Astrocyte (in vitro differentiated cells and primary cell): Measurements from ENCODE around the gene FKBP7. TPM values are rescaled to one million over a fixed set of nuclear protein-coding genes. Genes with fewer than 3 reads are reported as not detected.

Experiments
- DNase-seq: peaks from one replicate; pipeline ENCODE4 v3.0.0-alpha.2; 2010; ENCODE audit warnings: low read depth
- FAIRE-seq: peaks from 2 replicates; lab custom pipeline; 2011; peaks lifted over from hg19 to GRCh38; lab: Jason Lieb, UNC
- H2AFZ ChIP-seq: 2 replicates; pipeline ENCODE4 v1.6.0; 2012; ENCODE audit warnings: low read depth, low read length, inconsistent platforms
- H3K27ac ChIP-seq: 2 replicates; pipeline ENCODE4 v1.5.1; 2011; ENCODE audit warnings: low read depth, low read length, inconsistent platforms
- H3K27me3 ChIP-seq: 2 replicates; pipeline ENCODE4 v1.6.0; 2011; ENCODE audit warnings: low read length, inconsistent platforms; ENCODE audit not compliant: insufficient read depth
- H3K36me3 ChIP-seq: 2 replicates; pipeline ENCODE4 v1.5.1; 2011; ENCODE audit warnings: low read length, inconsistent platforms; ENCODE audit not compliant: insufficient read depth
- H3K4me1 ChIP-seq: 2 replicates; pipeline ENCODE4 v1.5.1; 2011; ENCODE audit warnings: low read length, inconsistent platforms; ENCODE audit not compliant: insufficient read depth
- H3K4me2 ChIP-seq: 2 replicates; pipeline ENCODE4 v1.6.0; 2012; ENCODE audit warnings: low read length, inconsistent platforms
- H3K4me3 ChIP-seq: 2 replicates; pipeline ENCODE4 v1.5.1; 2011; ENCODE audit warnings: low read depth, mild to moderate bottlenecking, low read length, inconsistent platforms; ENCODE audit not compliant: insufficient read depth
- H3K79me2 ChIP-seq: 2 replicates; pipeline ENCODE4 v1.6.0; 2012; ENCODE audit warnings: mild to moderate bottlenecking, low read length, inconsistent platforms; ENCODE audit not compliant: insufficient read depth
- H3K9ac ChIP-seq: 2 replicates; pipeline ENCODE4 v1.6.0; 2012; ENCODE audit warnings: mild to moderate bottlenecking, low read length, inconsistent platforms
- H3K9me3 ChIP-seq: 2 replicates; pipeline ENCODE4 v1.5.1; 2012; ENCODE audit warnings: low read depth, mild to moderate bottlenecking, low read length, inconsistent platforms; ENCODE audit not compliant: insufficient read depth
- H4K20me1 ChIP-seq: 2 replicates; pipeline ENCODE4 v1.6.0; 2012; ENCODE audit warnings: low read length, inconsistent platforms; ENCODE audit not compliant: insufficient read depth
- H3K27ac Mint-ChIP-seq: one replicate; pipeline ENCODE4 v1.8.0; 2021; ENCODE audit warnings: mild to moderate bottlenecking, mixed read lengths; ENCODE audit not compliant: unreplicated experiment
- H3K27me3 Mint-ChIP-seq: one replicate; pipeline ENCODE4 v1.8.0; 2021; ENCODE audit warnings: low read depth, mixed read lengths; ENCODE audit not compliant: unreplicated experiment
- H3K36me3 Mint-ChIP-seq: one replicate; pipeline ENCODE4 v1.8.0; 2021; ENCODE audit warnings: low read depth, mixed read lengths; ENCODE audit not compliant: unreplicated experiment
- H3K4me1 Mint-ChIP-seq: one replicate; pipeline ENCODE4 v1.8.0; 2021; ENCODE audit warnings: low read depth, mixed read lengths; ENCODE audit not compliant: unreplicated experiment
- H3K4me3 Mint-ChIP-seq: one replicate; pipeline ENCODE4 v1.8.0; 2021; ENCODE audit warnings: mild to moderate bottlenecking, moderate library complexity, mixed read lengths; ENCODE audit not compliant: unreplicated experiment
- H3K9me3 Mint-ChIP-seq: one replicate; pipeline ENCODE4 v1.8.0; 2021; ENCODE audit warnings: mild to moderate bottlenecking, mixed read lengths; ENCODE audit not compliant: unreplicated experiment
- CTCF ChIP-seq: IDR thresholded peaks from 2 replicates; pipeline ENCODE4 v1.5.1; 2011; ENCODE audit warnings: low read depth, mild to moderate bottlenecking, inconsistent platforms, low read length, moderate library complexity; ENCODE audit not compliant: insufficient read depth
- EZH2 ChIP-seq: IDR thresholded peaks from 2 replicates; pipeline ENCODE4 v1.6.1; 2012; ENCODE audit warnings: mild to moderate bottlenecking, low read length, inconsistent platforms; ENCODE audit not compliant: insufficient read depth
- total RNA-seq: library from RNA; stranded (reverse); gene quantifications from 2 replicates; pipeline ENCODE4 v1.2.1, GENCODE V29; 2021

FKBP7 gene
- total RNA-seq, 1 donor from 2014 or later: 45.1 TPM

GRCh38 chr2:178457390-178457886 is 21.0 kb downstream of the FKBP7 start:
- TF ChIP-seq EZH2 (no peak), CTCF (no peak)
- Mint-ChIP-seq H3K4me3 (no peak overlapping the region), H3K27ac (peak overlapping the region; percentile 99), H3K9me3 (no peaks in the 10 kb centered on the region), H3K4me1 (peaks cover 16% of the 10 kb centered on the region), H3K27me3 (no peaks in the 10 kb centered on the region), H3K36me3 (no peaks in the 10 kb centered on the region)
- Histone ChIP-seq H3K4me1 (peaks cover 3% of the 10 kb centered on the region), H2AFZ (no peak overlapping the region), H3K36me3 (no peaks in the 10 kb centered on the region), H3K9ac (no peak overlapping the region), H3K4me3 (no peak overlapping the region), H4K20me1 (no peaks in the 10 kb centered on the region), H3K79me2 (no peaks in the 10 kb centered on the region), H3K9me3 (no peaks in the 10 kb centered on the region), H3K4me2 (no peak overlapping the region), H3K27me3 (no peaks in the 10 kb centered on the region), H3K27ac (no peak overlapping the region)
- FAIRE-seq (no peak), DNase-seq (no peak)

- H3K4me1 ChIP-seq: peaks cover 10% of the 10 kb centered on the region
- TF ChIP-seq CTCF: no peak
- TF ChIP-seq EZH2: no peak
- H3K9me3 ChIP-seq: no peaks in the 10 kb centered on the region
- Mint-ChIP-seq H3K4me1 (peaks cover 20% of the 10 kb centered on the region), H3K27ac (peak overlapping the region; percentile 99), H3K27me3 (no peaks in the 10 kb centered on the region), H3K36me3 (no peaks in the 10 kb centered on the region), H3K9me3 (no peaks in the 10 kb centered on the region), H3K4me3 (no peak overlapping the region)
- H3K4me2 ChIP-seq: no peak overlapping the region
- H3K27me3 ChIP-seq: no peaks in the 10 kb centered on the region
- peaks cover under 1% of the 10 kb centered on the region for H3K79me2 ChIP-seq
- DNase-seq: peak; percentile 79
- no peaks in the 10 kb centered on the region for H3K36me3 ChIP-seq
- no peak overlapping the region for H3K4me3 ChIP-seq
- H3K9ac ChIP-seq: no peak overlapping the region
- peak overlapping the region; percentile 21 for H3K27ac ChIP-seq
- no peaks in the 10 kb centered on the region for H4K20me1 ChIP-seq
- FAIRE-seq: no peak
- no peak overlapping the region for H2AFZ ChIP-seq
Observed at GRCh38 chr2:178455947-178456346, 22.5 kb downstream of the FKBP7 start.

- no peak overlapping the region for H3K27ac ChIP-seq
- no peak for FAIRE-seq
- peaks cover 13% of the 10 kb centered on the region for H3K36me3 ChIP-seq
- no peak overlapping the region for H3K4me3 ChIP-seq
- peaks cover 32% of the 10 kb centered on the region for H3K4me1 Mint-ChIP-seq
- no peak overlapping the region for H3K27ac Mint-ChIP-seq
- peaks cover 26% of the 10 kb centered on the region for H4K20me1 ChIP-seq
- H3K9me3 ChIP-seq: no peaks in the 10 kb centered on the region
- H3K9ac ChIP-seq: no peak overlapping the region
- H3K4me3 Mint-ChIP-seq: no peak overlapping the region
- H3K4me2 ChIP-seq: no peak overlapping the region
- H3K4me1 ChIP-seq: peaks cover 18% of the 10 kb centered on the region
- H3K79me2 ChIP-seq: peaks cover 31% of the 10 kb centered on the region
- H3K9me3 Mint-ChIP-seq: no peaks in the 10 kb centered on the region
- no peak overlapping the region for H2AFZ ChIP-seq
- no peak for DNase-seq
- peaks cover 3% of the 10 kb centered on the region for H3K36me3 Mint-ChIP-seq
- no peak for TF ChIP-seq CTCF
- no peak for TF ChIP-seq EZH2
- H3K27me3 Mint-ChIP-seq: no peaks in the 10 kb centered on the region
- H3K27me3 ChIP-seq: no peaks in the 10 kb centered on the region
Observed at GRCh38 chr2:178452870-178453269, 25.5 kb downstream of the FKBP7 start.
